Smooth muscle cell (in vitro differentiated cells): ENCODE measurements around the gene SMIM24. TPM values are rescaled to one million over a fixed set of nuclear protein-coding genes. Genes with fewer than 3 reads are reported as not detected.

ENCODE experiments used
- DNase-seq: peaks from one replicate; lab custom pipeline; 2025; ENCODE audit not compliant: unreplicated experiment; lab: John Stamatoyannopoulos, UW
- H2AFZ ChIP-seq: fragments of 200-600 bp; sonication (generic); 2 replicates; pipeline ENCODE4 v1.6.0; 2016; ENCODE audit warnings: antibody characterized with exemption, low read depth, mild to moderate bottlenecking
- H3F3A ChIP-seq: fragments of 200-600 bp; sonication (generic); 2 replicates; pipeline ENCODE4 v1.6.0; 2017; ENCODE audit warnings: antibody characterized with exemption, low read depth
- H3K27ac ChIP-seq: fragments of 200-600 bp; sonication (generic); 2 replicates; pipeline ENCODE4 v1.5.1; 2016; ENCODE audit warnings: low read depth, mild to moderate bottlenecking
- H3K27me3 ChIP-seq: fragments of 200-600 bp; sonication (generic); 2 replicates; pipeline ENCODE4 v1.6.1; 2016; ENCODE audit warnings: low read depth, mild to moderate bottlenecking
- H3K36me3 ChIP-seq: fragments of 200-600 bp; sonication (generic); 2 replicates; pipeline ENCODE4 v1.5.1; 2016; ENCODE audit warnings: low read depth
- H3K4me1 ChIP-seq: fragments of 200-600 bp; sonication (generic); 2 replicates; pipeline ENCODE4 v1.5.1; 2016; ENCODE audit warnings: low read depth
- H3K4me2 ChIP-seq: fragments of 200-600 bp; sonication (generic); 2 replicates; pipeline ENCODE4 v1.6.0; 2016; ENCODE audit warnings: mild to moderate bottlenecking
- H3K4me3 ChIP-seq: fragments of 200-600 bp; sonication (generic); 2 replicates; pipeline ENCODE4 v1.5.1; 2016; ENCODE audit warnings: mild to moderate bottlenecking
- H3K79me2 ChIP-seq: fragments of 200-600 bp; sonication (generic); 2 replicates; pipeline ENCODE4 v1.6.0; 2016; ENCODE audit warnings: low read depth, mild to moderate bottlenecking
- H3K9ac ChIP-seq: fragments of 200-600 bp; sonication (generic); 2 replicates; pipeline ENCODE4 v1.6.0; 2016; ENCODE audit warnings: low read depth
- H3K9me3 ChIP-seq: fragments of 200-600 bp; sonication (generic); replicated peaks from 2 replicates; pipeline ENCODE4 v1.5.1; 2016; ENCODE audit warnings: low read depth
- H4K20me1 ChIP-seq: fragments of 200-600 bp; sonication (generic); 2 replicates; pipeline ENCODE4 v1.6.0; 2016; ENCODE audit warnings: low read depth
- WGBS: methylation state at CpG from one replicate; pipeline ENCODE4 v1.1.7; 2016; ENCODE audit warnings: low lambda C conversion rate; 5-methylcytosine and 5-hydroxymethylcytosine counted together
- polyA plus RNA-seq: library from polyadenylated mRNA; unstranded; fragments of >200 nt; fragmentation: Nextera tagmentation; extraction: Ambion mirVana; gene quantifications from 2 replicates; pipeline ENCODE4 v1.2.1, GENCODE V29; 2016
- total RNA-seq: library from RNA; depleted of rRNA; stranded (reverse); fragments of >200 nt; gene quantifications from 2 replicates; pipeline ENCODE4 v1.2.3, GENCODE V29; 2014
- TF ChIP-seq, protein P1 (sequence below): fragments of 200-600 bp; sonication (generic); IDR thresholded peaks from 2 replicates; pipeline ENCODE4 v1.5.1; 2017; ENCODE audit warnings: borderline replicate concordance, mild to moderate bottlenecking, antibody characterized with exemption; ENCODE audit not compliant: insufficient read depth, poor library complexity, severe bottlenecking

SMIM24 gene
- total and polyA plus RNA-seq, 2 experiments from 2014 or later: 1.1 TPM; not detected in 1

- no peak overlapping the region for H3K27ac ChIP-seq
- H3K9ac ChIP-seq: no peak overlapping the region
- no peaks in the 10 kb centered on the region for H3K9me3 ChIP-seq
- H3K4me2 ChIP-seq: no peak overlapping the region
- H4K20me1 ChIP-seq: no peaks in the 10 kb centered on the region
- WGBS: 98% methylated on average over 18 of the region's 18 CpGs
- TF ChIP-seq, protein P1, sequence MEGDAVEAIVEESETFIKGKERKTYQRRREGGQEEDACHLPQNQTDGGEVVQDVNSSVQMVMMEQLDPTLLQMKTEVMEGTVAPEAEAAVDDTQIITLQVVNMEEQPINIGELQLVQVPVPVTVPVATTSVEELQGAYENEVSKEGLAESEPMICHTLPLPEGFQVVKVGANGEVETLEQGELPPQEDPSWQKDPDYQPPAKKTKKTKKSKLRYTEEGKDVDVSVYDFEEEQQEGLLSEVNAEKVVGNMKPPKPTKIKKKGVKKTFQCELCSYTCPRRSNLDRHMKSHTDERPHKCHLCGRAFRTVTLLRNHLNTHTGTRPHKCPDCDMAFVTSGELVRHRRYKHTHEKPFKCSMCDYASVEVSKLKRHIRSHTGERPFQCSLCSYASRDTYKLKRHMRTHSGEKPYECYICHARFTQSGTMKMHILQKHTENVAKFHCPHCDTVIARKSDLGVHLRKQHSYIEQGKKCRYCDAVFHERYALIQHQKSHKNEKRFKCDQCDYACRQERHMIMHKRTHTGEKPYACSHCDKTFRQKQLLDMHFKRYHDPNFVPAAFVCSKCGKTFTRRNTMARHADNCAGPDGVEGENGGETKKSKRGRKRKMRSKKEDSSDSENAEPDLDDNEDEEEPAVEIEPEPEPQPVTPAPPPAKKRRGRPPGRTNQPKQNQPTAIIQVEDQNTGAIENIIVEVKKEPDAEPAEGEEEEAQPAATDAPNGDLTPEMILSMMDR: no peak
- H3K4me1 ChIP-seq: peaks cover 5% of the 10 kb centered on the region
- no peak overlapping the region for H3K4me3 ChIP-seq
- no peaks in the 10 kb centered on the region for H3K36me3 ChIP-seq
- no peaks in the 10 kb centered on the region for H3K27me3 ChIP-seq
- H3K79me2 ChIP-seq: peaks cover 21% of the 10 kb centered on the region
- H3F3A ChIP-seq: no peaks in the 10 kb centered on the region
- no peak overlapping the region for H2AFZ ChIP-seq
- no peak for DNase-seq
These were observed 14.2 kb upstream of the SMIM24 start for GRCh38 chr19:3494559-3494958.

- Histone ChIP-seq H3K4me3 (no peak overlapping the region), H3K4me1 (peaks cover under 1% of the 10 kb centered on the region), H3K27ac (no peak overlapping the region), H3K79me2 (peaks cover 16% of the 10 kb centered on the region), H3K27me3 (no peaks in the 10 kb centered on the region), H3F3A (no peaks in the 10 kb centered on the region), H4K20me1 (no peaks in the 10 kb centered on the region), H2AFZ (no peak overlapping the region), H3K9ac (no peak overlapping the region), H3K9me3 (no peaks in the 10 kb centered on the region), H3K4me2 (no peak overlapping the region), H3K36me3 (no peaks in the 10 kb centered on the region)
- TF ChIP-seq, protein P1: no peak
- DNase-seq: no peak
- 92% methylated on average over 12 of the region's 15 CpGs for WGBS
These were observed 13.7 kb upstream of the SMIM24 start for GRCh38 chr19:3494051-3494450.

DNA sequence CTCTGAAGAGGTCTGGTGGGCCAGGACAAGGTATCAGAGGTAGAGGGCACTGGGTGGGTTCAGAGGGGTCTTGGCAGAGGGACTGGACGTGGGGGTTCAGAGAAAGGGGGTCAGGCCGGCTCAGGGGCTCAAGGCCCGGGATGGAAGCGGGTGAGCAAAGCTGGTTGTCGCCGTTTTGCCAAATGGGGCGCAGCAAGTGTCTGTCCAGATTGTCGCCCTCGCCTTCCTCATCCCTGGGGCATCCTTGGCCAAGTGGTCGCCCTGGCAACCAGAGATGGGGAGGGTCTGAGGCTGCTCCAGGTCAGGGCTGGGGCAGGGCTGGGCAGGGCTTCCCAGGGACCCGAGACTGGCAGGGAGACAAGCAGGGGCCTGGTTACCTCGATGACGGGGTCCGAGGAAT lies 13.3 kb upstream of the SMIM24 start:
- Histone ChIP-seq H3K4me2 (no peak overlapping the region), H3K9me3 (no peaks in the 10 kb centered on the region), H3K4me3 (no peak overlapping the region), H3K9ac (no peak overlapping the region), H4K20me1 (no peaks in the 10 kb centered on the region), H3F3A (no peaks in the 10 kb centered on the region), H3K79me2 (peaks cover 12% of the 10 kb centered on the region), H3K27ac (no peak overlapping the region), H3K36me3 (no peaks in the 10 kb centered on the region), H3K4me1 (no peaks in the 10 kb centered on the region), H2AFZ (no peak overlapping the region), H3K27me3 (no peaks in the 10 kb centered on the region)
- WGBS: 96% methylated on average over 8 of the region's 14 CpGs
- TF ChIP-seq, protein P1: no peak
- no peak for DNase-seq

- H4K20me1 ChIP-seq: no peaks in the 10 kb centered on the region
- no peak overlapping the region for H3K9ac ChIP-seq
- no peak overlapping the region for H2AFZ ChIP-seq
- no peaks in the 10 kb centered on the region for H3K36me3 ChIP-seq
- no peak overlapping the region for H3K4me2 ChIP-seq
- no peaks in the 10 kb centered on the region for H3F3A ChIP-seq
- TF ChIP-seq, protein P1: no peak
- WGBS: 94% methylated on average over 16 of the region's 16 CpGs
- no peaks in the 10 kb centered on the region for H3K4me1 ChIP-seq
- no peak overlapping the region for H3K4me3 ChIP-seq
- no peaks in the 10 kb centered on the region for H3K27me3 ChIP-seq
- H3K9me3 ChIP-seq: no peaks in the 10 kb centered on the region
- no peak overlapping the region for H3K27ac ChIP-seq
- DNase-seq: no peak
- H3K79me2 ChIP-seq: peaks cover 7% of the 10 kb centered on the region
These were observed 12.6 kb upstream of the SMIM24 start for GRCh38 chr19:3492919-3493318.
